Brain microvascular endothelial cell (primary cell): Measurements from ENCODE around the gene CEP72.

ENCODE experiments used
- DNase-seq: peaks from one replicate; pipeline ENCODE4 v3.0.0-alpha.2; 2020
- H3K27ac ChIP-seq: fragments of 250-450 bp; sonication (Bioruptor Pico); 2 replicates; pipeline ENCODE4 v1.5.1; 2020; ENCODE audit warnings: mild to moderate bottlenecking, moderate library complexity
- H3K27me3 ChIP-seq: fragments of 250-450 bp; sonication (Bioruptor Pico); replicated peaks from 2 replicates; pipeline ENCODE4 v1.5.1; 2020; ENCODE audit warnings: mild to moderate bottlenecking
- H3K36me3 ChIP-seq: fragments of 250-450 bp; sonication (Bioruptor Pico); replicated peaks from 2 replicates; pipeline ENCODE4 v1.5.1; 2020; ENCODE audit warnings: mild to moderate bottlenecking
- H3K4me3 ChIP-seq: 2 replicates; pipeline ENCODE4 v1.5.1; 2011; ENCODE audit warnings: low read depth, mild to moderate bottlenecking, control low read depth, low read length, moderate library complexity
- in situ Hi-C: cut with HindIII; loops from 2 replicates; pipeline ENCODE4 v1.10.0; 2017; ENCODE audit warnings: low sequenced_read_pairs, low pct_ligation_motif_present
- TF ChIP-seq, protein P1 (sequence below): IDR thresholded peaks from 2 replicates; pipeline ENCODE4 v1.5.1; 2011; ENCODE audit warnings: low read depth, mild to moderate bottlenecking, moderate library complexity, low read length, control low read depth, inconsistent platforms; ENCODE audit errors: missing control alignments

The CEP72 gene

GRCh38 chr5:642481-642880 is 30.3 kb downstream of the CEP72 start:
- in situ Hi-C loops: no loop called here
- TF ChIP-seq, protein P1, sequence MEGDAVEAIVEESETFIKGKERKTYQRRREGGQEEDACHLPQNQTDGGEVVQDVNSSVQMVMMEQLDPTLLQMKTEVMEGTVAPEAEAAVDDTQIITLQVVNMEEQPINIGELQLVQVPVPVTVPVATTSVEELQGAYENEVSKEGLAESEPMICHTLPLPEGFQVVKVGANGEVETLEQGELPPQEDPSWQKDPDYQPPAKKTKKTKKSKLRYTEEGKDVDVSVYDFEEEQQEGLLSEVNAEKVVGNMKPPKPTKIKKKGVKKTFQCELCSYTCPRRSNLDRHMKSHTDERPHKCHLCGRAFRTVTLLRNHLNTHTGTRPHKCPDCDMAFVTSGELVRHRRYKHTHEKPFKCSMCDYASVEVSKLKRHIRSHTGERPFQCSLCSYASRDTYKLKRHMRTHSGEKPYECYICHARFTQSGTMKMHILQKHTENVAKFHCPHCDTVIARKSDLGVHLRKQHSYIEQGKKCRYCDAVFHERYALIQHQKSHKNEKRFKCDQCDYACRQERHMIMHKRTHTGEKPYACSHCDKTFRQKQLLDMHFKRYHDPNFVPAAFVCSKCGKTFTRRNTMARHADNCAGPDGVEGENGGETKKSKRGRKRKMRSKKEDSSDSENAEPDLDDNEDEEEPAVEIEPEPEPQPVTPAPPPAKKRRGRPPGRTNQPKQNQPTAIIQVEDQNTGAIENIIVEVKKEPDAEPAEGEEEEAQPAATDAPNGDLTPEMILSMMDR: no peak
- Histone ChIP-seq H3K27me3 (no peaks in the 10 kb centered on the region), H3K27ac (no peak overlapping the region), H3K4me3 (no peak overlapping the region), H3K36me3 (peaks cover 7% of the 10 kb centered on the region)
- no peak for DNase-seq

- Histone ChIP-seq H3K4me3 (no peak overlapping the region), H3K27me3 (no peaks in the 10 kb centered on the region), H3K36me3 (peaks cover 12% of the 10 kb centered on the region), H3K27ac (no peak overlapping the region)
- no peak for DNase-seq
- in situ Hi-C loops: no loop called here
- TF ChIP-seq, protein P1: no peak
Measured at GRCh38 chr5:643351-643801, 31.2 kb downstream of the CEP72 start.

GRCh38 chr5:643811-644271 is 31.7 kb downstream of the CEP72 start:
- in situ Hi-C loops: no loop called here
- H3K4me3 ChIP-seq: no peak overlapping the region
- no peak overlapping the region for H3K27ac ChIP-seq
- DNase-seq: no peak
- TF ChIP-seq, protein P1: no peak
- peaks cover 12% of the 10 kb centered on the region for H3K36me3 ChIP-seq
- no peaks in the 10 kb centered on the region for H3K27me3 ChIP-seq

- no peak overlapping the region for H3K27ac ChIP-seq
- DNase-seq: no peak
- no peaks in the 10 kb centered on the region for H3K27me3 ChIP-seq
- peaks cover 12% of the 10 kb centered on the region for H3K36me3 ChIP-seq
- TF ChIP-seq, protein P1: no peak
- in situ Hi-C loops: no loop called here
- no peak overlapping the region for H3K4me3 ChIP-seq
Measured at GRCh38 chr5:644509-644908, 32.4 kb downstream of the CEP72 start.

- DNase-seq: no peak
- Histone ChIP-seq H3K36me3 (peaks cover 12% of the 10 kb centered on the region), H3K27ac (no peak overlapping the region), H3K27me3 (no peaks in the 10 kb centered on the region), H3K4me3 (no peak overlapping the region)
- TF ChIP-seq, protein P1: no peak
- in situ Hi-C loops: no loop called here
Measured at GRCh38 chr5:644971-645370, 32.8 kb downstream of the CEP72 start.

DNA sequence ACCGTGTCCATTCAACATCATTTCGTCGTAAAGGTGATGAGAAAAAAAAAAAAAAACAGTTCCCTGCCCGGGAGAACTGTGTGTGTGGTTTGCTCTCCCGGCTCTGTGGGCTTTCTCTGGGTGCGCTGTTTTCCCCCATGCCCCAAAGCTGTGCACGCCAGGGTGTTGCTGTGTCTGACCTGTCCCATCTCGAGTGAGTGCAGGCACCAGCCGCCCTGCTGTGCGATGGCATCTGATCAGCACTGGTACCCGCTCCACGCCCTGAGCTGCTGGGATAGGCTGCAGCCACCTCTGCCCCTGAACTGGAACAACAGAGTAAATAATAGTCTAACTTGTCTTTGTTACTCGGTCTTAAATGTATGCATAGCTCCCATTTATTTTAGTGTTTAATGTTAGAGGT is 33.3 kb downstream of the CEP72 start:
- no peak for DNase-seq
- in situ Hi-C loops: no loop called here
- TF ChIP-seq, protein P1: no peak
- Histone ChIP-seq H3K27ac (no peak overlapping the region), H3K27me3 (no peaks in the 10 kb centered on the region), H3K4me3 (no peak overlapping the region), H3K36me3 (peaks cover 11% of the 10 kb centered on the region)
